ENCODE results near the gene LRRC61. TPM values are rescaled to one million over a fixed set of nuclear protein-coding genes. Genes with fewer than 3 reads are reported as not detected.
"Not testable (repeated sequence)": the region's sequence is repeated elsewhere in the genome, so short reads cannot be mapped to it uniquely, and the experiment has no call there.

LRRC61 gene
- total RNA-seq, 4 donors from 2014 or later: 5.9 to 41.2 (median 15.3) TPM

GRCh38 chr7:150285849-150286754 is 37.1 kb upstream of the LRRC61 start:
- peak; percentile 45 to 76 (median 65) for TF ChIP-seq CTCF (IDR thresholded peaks at IDR 0.05)
- DNase-seq: peak; percentile 25 to 27
- H3K27me3 ChIP-seq; H3K27ac ChIP-seq; H3K4me1 ChIP-seq; intact Hi-C loops (cut with DNase I; ENCODE audit: low total_unique reads); H3K9me3 ChIP-seq; H3K36me3 ChIP-seq; H3K4me3 ChIP-seq: not testable (repeated sequence)

GRCh38 chr7:150287815-150288214 is 35.3 kb upstream of the LRRC61 start:
- H3K27me3 ChIP-seq; DNase-seq; H3K36me3 ChIP-seq; H3K9me3 ChIP-seq; intact Hi-C loops (cut with DNase I; ENCODE audit: low total_unique reads); H3K4me3 ChIP-seq; H3K4me1 ChIP-seq; H3K27ac ChIP-seq: not testable (repeated sequence)

GRCh38 chr7:150288816-150289215 is 34.3 kb upstream of the LRRC61 start:
- H3K4me1 ChIP-seq; H3K9me3 ChIP-seq; intact Hi-C loops (cut with DNase I; ENCODE audit: low total_unique reads); H3K27ac ChIP-seq; DNase-seq; H3K36me3 ChIP-seq; H3K27me3 ChIP-seq; H3K4me3 ChIP-seq: not testable (repeated sequence)

- H3K36me3 ChIP-seq; intact Hi-C loops (cut with DNase I; ENCODE audit: low total_unique reads); H3K4me3 ChIP-seq; H3K4me1 ChIP-seq; DNase-seq; H3K27ac ChIP-seq; H3K9me3 ChIP-seq; H3K27me3 ChIP-seq: not testable (repeated sequence)
Measured at GRCh38 chr7:150290317-150290716, 32.8 kb upstream of the LRRC61 start.

- H3K36me3 ChIP-seq; H3K27me3 ChIP-seq; H3K4me3 ChIP-seq; H3K9me3 ChIP-seq; intact Hi-C loops (cut with DNase I; ENCODE audit: low total_unique reads); H3K4me1 ChIP-seq; H3K27ac ChIP-seq; DNase-seq: not testable (repeated sequence)
Measured at GRCh38 chr7:150295027-150295426, 28.1 kb upstream of the LRRC61 start.

- H3K27me3 ChIP-seq; H3K36me3 ChIP-seq; H3K27ac ChIP-seq; DNase-seq; intact Hi-C loops (cut with DNase I; ENCODE audit: low total_unique reads); H3K9me3 ChIP-seq; H3K4me3 ChIP-seq; H3K4me1 ChIP-seq: not testable (repeated sequence)
Measured at GRCh38 chr7:150295614-150296013, 27.5 kb upstream of the LRRC61 start.

GRCh38 chr7:150296802-150297201 is 26.4 kb upstream of the LRRC61 start:
- H3K36me3 ChIP-seq; H3K27me3 ChIP-seq; H3K4me3 ChIP-seq; H3K4me1 ChIP-seq; DNase-seq; H3K9me3 ChIP-seq; H3K27ac ChIP-seq; intact Hi-C loops (cut with DNase I; ENCODE audit: low total_unique reads): not testable (repeated sequence)

- not testable (repeated sequence) for H3K27ac ChIP-seq, H3K4me1 ChIP-seq
Measured at GRCh38 chr7:150297978-150298377, 25.2 kb upstream of the LRRC61 start.

GRCh38 chr7:150302908-150303310 is 20.2 kb upstream of the LRRC61 start:
- DNase-seq; H3K4me1 ChIP-seq; H3K4me3 ChIP-seq; H3K9me3 ChIP-seq; H3K27ac ChIP-seq; H3K27me3 ChIP-seq; intact Hi-C loops (cut with DNase I; ENCODE audit: low total_unique reads); H3K36me3 ChIP-seq: not testable (repeated sequence)

More at GRCh38 chr7:150297978-150298377, 25.2 kb upstream of the LRRC61 start:
- H3K36me3 ChIP-seq; H3K9me3 ChIP-seq; DNase-seq; intact Hi-C loops (cut with DNase I; ENCODE audit: low total_unique reads); H3K27me3 ChIP-seq; H3K4me3 ChIP-seq: not testable (repeated sequence)

GRCh38 chr7:150304499-150305258 is 18.5 kb upstream of the LRRC61 start:
- intact Hi-C loops (cut with DNase I; ENCODE audit: low total_unique reads): not testable (repeated sequence)

GRCh38 chr7:150305259-150305902 is 17.8 kb upstream of the LRRC61 start:
- H3K4me3 ChIP-seq; H3K4me1 ChIP-seq; DNase-seq; intact Hi-C loops (cut with DNase I; ENCODE audit: low total_unique reads); H3K9me3 ChIP-seq; H3K27ac ChIP-seq; H3K36me3 ChIP-seq; H3K27me3 ChIP-seq: not testable (repeated sequence)

More at GRCh38 chr7:150304499-150305258, 18.5 kb upstream of the LRRC61 start:
- H3K9me3 ChIP-seq, H3K4me1 ChIP-seq, H3K36me3 ChIP-seq, H3K4me3 ChIP-seq, H3K27me3 ChIP-seq, H3K27ac ChIP-seq, DNase-seq: not testable (repeated sequence)

- H3K36me3 ChIP-seq; H3K27ac ChIP-seq; intact Hi-C loops (cut with DNase I; ENCODE audit: low total_unique reads); H3K4me1 ChIP-seq; H3K9me3 ChIP-seq; DNase-seq; H3K27me3 ChIP-seq; H3K4me3 ChIP-seq: not testable (repeated sequence)
Measured at GRCh38 chr7:150305903-150306284, 17.3 kb upstream of the LRRC61 start.
